ENCODE results near the gene BST2. TPM values are rescaled to one million over a fixed set of nuclear protein-coding genes. Genes with fewer than 3 reads are reported as not detected.

Gene BST2
- polyA plus RNA-seq, 1 of the 3 experiments (the other 2 are of a cell fraction): 5.7 TPM

- TF ChIP-seq POLR2AphosphoS5 (IDR thresholded peaks at IDR 0.05; ENCODE audit: low read depth, low read length) (no peak), USF1 (IDR thresholded peaks at IDR 0.05; ENCODE audit: borderline replicate concordance, low read depth) (no peak), EP300 (IDR thresholded peaks at IDR 0.05; ENCODE audit: borderline replicate concordance in 1 of 2, low read depth in 1 of 2, low read length in 1 of 2) (no peak), JUND (IDR thresholded peaks at IDR 0.05) (no peak), FOXJ3 (CRISPR knock-in tag; IDR thresholded peaks at IDR 0.05) (no peak)
Measured at GRCh38 chr19:17436874-17437267, 31.4 kb upstream of the BST2 start (continued).

- no peak overlapping the region for H3K27ac ChIP-seq (ENCODE audit: low read depth in 2 of 2, low read length in 1 of 2)
- ChIA-PET CTCF (interaction anchor here (0.8 to 1.7 kb wide), 5 partner anchors 12 to 29 kb away, joined by 3 to 6 read pairs (median 3); partner anchors contain the start of genes MVB12A and TMEM221), POLR2A (no interaction called here)
- H3K36me3 ChIP-seq (replicated peaks in 1 of 2; ENCODE audit: control insufficient read depth in 1 of 2, insufficient read depth in 2 of 2, low read length in 1 of 2): no peaks in the 10 kb centered on the region
- H2AFZ ChIP-seq (ENCODE audit: low read depth): no peak overlapping the region
- no peak overlapping the region for H3K9ac ChIP-seq
- WGBS (ENCODE audit: low lambda C conversion rate): 89% methylated on average over 23 of the region's 25 CpGs
- H3F3A ChIP-seq (replicated peaks; ENCODE audit: insufficient read depth): no peaks in the 10 kb centered on the region
- no peaks in the 10 kb centered on the region for H3K79me2 ChIP-seq (ENCODE audit: insufficient read depth)
- H3K9me2 ChIP-seq: no peaks in the 10 kb centered on the region
- no peak for TF ChIP-seq USF1 (IDR thresholded peaks at IDR 0.05; ENCODE audit: borderline replicate concordance, low read depth)
- no peak for TF ChIP-seq RAD21 (IDR thresholded peaks at IDR 0.05; ENCODE audit: low read length)
- no peak for TF ChIP-seq ZBTB33 (IDR thresholded peaks at IDR 0.05; ENCODE audit: borderline replicate concordance, low read depth)
- TF ChIP-seq EP300 (IDR thresholded peaks at IDR 0.05; ENCODE audit: borderline replicate concordance in 1 of 2, low read depth in 1 of 2, low read length in 1 of 2): no peak
- DNase-seq: no peak
- H3K4me1 ChIP-seq (ENCODE audit: control insufficient read depth in 1 of 2, insufficient read depth in 2 of 2, low read depth in 1 of 2, low read length in 1 of 2): no peaks in the 10 kb centered on the region
- no peaks in the 10 kb centered on the region for H3K27me3 ChIP-seq (ENCODE audit: insufficient read depth)
- no peaks in the 10 kb centered on the region for H4K20me1 ChIP-seq (ENCODE audit: insufficient read depth)
- no peak overlapping the region for H3K4me2 ChIP-seq
- H3K4me3 ChIP-seq (ENCODE audit: low read depth in 2 of 2, low read length in 1 of 2): no peak overlapping the region
- H3K9me3 ChIP-seq: no peaks in the 10 kb centered on the region
Measured at GRCh38 chr19:17436094-17436873, 30.9 kb upstream of the BST2 start.

GRCh38 chr19:17435218-17435617 lies 29.8 kb upstream of the BST2 start:
- Histone ChIP-seq H3K9me2 (no peaks in the 10 kb centered on the region), H3K4me1 (ENCODE audit: control insufficient read depth in 1 of 2, insufficient read depth in 2 of 2, low read depth in 1 of 2, low read length in 1 of 2) (no peaks in the 10 kb centered on the region), H3K9me3 (no peaks in the 10 kb centered on the region), H3K4me2 (no peak overlapping the region), H4K20me1 (ENCODE audit: insufficient read depth) (no peaks in the 10 kb centered on the region), H3K79me2 (ENCODE audit: insufficient read depth) (no peaks in the 10 kb centered on the region), H3F3A (replicated peaks; ENCODE audit: insufficient read depth) (no peaks in the 10 kb centered on the region), H3K27ac (ENCODE audit: low read depth in 2 of 2, low read length in 1 of 2) (no peak overlapping the region), H3K27me3 (ENCODE audit: insufficient read depth) (no peaks in the 10 kb centered on the region), H2AFZ (ENCODE audit: low read depth) (no peak overlapping the region), H3K4me3 (ENCODE audit: low read depth in 2 of 2, low read length in 1 of 2) (no peak overlapping the region), H3K36me3 (replicated peaks in 1 of 2; ENCODE audit: control insufficient read depth in 1 of 2, insufficient read depth in 2 of 2, low read length in 1 of 2) (no peaks in the 10 kb centered on the region), H3K9ac (no peak overlapping the region)
- CTCF ChIA-PET: interaction anchor here (1.4 to 1.7 kb wide), 3 partner anchors 10 to 15 kb away, joined by 3 to 4 read pairs (median 3); partner anchors contain the start of genes MVB12A and TMEM221
- 100% methylated on average over 7 of the region's 7 CpGs for whole genome bisulfite sequencing (ENCODE audit: low lambda C conversion rate)
- DNase-seq: no peak
- TF ChIP-seq GATA2 (CRISPR knock-in tag; IDR thresholded peaks at IDR 0.05): no peak
- no peak for TF ChIP-seq RAD21 (IDR thresholded peaks at IDR 0.05; ENCODE audit: low read length)
- TF ChIP-seq FOXM1 (IDR thresholded peaks at IDR 0.05; ENCODE audit: low read depth): no peak
- TF ChIP-seq MXI1 (IDR thresholded peaks at IDR 0.05; ENCODE audit: low read depth, low read length): no peak
- POLR2A ChIA-PET: no interaction called here
